HG02852 (cell line): ENCODE measurements around the gene TFAM.

Source experiments
- ATAC-seq: cut with Tn5 transposase; IDR thresholded peaks from one replicate; pipeline ENCODE4 v1.9.1; 2021; ENCODE audit warnings: mild to moderate bottlenecking, moderate library complexity; ENCODE audit not compliant: unreplicated experiment

Gene TFAM

DNA sequence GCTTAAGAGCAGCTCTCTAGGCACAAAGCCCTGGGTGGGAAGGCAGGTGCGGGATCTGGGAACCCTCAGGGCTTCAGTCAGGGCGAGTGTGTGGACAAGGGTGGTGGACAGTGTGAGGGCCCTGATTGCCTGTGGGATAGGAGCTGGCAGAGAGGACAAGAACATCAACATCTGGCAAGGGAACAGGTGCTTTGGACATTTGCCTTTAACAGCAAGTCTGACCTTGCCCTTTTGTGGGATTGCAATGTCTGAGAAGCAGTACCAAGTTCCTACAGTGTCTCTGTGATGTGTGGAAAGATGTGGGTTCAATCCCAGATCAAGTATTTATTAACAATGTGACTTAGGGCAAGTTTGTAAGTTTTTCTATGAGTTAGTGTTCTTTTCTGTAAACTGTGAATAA lies 46.7 kb downstream of the TFAM start:
- ATAC-seq: no peak

- no peak for ATAC-seq
These were observed 47.9 kb downstream of the TFAM start for GRCh38 chr10:58433066-58433465.

- ATAC-seq: no peak
These were observed 48.4 kb downstream of the TFAM start for GRCh38 chr10:58433571-58433970.

- no peak for ATAC-seq
These were observed 50.2 kb downstream of the TFAM start for GRCh38 chr10:58435297-58435985.

DNA sequence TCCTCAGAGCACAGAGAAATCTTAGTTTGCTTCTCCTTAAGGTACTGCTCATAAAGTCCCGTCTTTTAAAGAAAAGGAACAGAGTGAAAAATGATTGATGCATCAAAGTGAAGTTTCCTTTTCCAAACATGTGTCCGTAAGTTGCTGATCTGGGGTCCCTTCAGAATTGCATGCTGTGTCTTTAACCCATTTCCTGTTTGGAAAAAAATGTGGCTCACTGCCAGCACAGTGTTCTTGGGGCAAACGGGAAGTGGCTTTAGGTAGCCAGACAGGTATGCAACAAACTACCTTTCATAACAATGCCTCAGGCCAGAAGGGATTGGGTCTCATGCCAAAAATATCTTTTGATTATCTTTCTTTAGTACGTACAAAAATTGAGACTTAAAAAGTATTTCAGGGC lies 50.9 kb downstream of the TFAM start:
- no peak for ATAC-seq

GRCh38 chr10:58438340-58438871 lies 53.2 kb downstream of the TFAM start:
- ATAC-seq: no peak

DNA sequence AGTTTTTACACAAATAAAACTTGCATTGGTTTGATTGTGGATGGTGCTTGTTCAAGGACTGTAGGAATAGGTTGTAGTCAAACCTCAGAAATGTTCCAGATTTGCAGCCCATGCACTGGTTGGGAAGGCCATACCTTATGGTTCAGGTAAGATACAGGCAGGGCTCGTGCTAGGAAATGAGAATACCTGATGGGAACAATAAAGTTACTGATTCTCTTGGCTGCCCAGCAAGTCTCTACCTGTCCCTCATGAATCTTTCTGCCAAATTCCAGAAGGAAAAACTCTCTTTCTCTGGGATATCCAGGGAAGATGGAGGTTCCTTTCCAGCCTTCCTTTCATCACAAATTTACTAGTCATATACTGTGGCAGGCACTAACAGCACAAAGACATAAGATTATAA lies 53.8 kb downstream of the TFAM start:
- ATAC-seq: no peak

DNA sequence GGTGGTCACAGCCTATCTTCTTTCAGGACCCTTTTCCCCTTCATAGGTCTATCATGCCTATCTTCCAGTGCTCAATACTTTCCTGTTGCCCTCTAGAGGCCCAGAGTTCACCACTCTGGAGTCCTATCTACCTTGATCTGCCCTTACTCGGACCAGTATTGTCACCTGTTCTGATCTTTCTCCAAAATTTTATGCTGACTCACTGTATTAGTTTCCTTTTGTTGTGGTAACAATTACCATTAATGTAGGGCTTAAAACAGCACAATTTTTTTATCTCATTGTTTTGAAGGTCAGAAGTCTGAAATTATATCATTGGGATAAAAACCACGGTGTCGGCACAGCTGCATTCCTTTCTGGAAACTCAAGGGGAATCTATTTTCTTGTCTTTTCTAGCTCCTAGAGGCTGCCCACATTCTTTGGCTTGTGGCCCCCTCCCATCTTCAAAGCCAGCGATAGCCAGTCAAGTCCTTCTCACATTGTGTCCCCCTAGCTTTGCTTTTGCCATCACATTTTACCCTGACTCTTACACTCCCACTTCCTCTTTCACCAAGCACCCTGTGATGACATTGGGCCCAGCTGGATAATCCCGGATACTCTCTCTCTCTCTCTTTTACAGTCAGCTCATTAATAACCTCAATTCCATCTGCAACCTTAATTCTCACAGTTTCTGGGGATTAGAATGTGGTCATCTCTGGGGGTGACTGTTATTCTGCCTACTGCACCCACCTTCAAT lies 54.6 kb downstream of the TFAM start:
- no peak for ATAC-seq

GRCh38 chr10:58440484-58440883 lies 55.3 kb downstream of the TFAM start:
- no peak for ATAC-seq

GRCh38 chr10:58444321-58444720 lies 59.1 kb downstream of the TFAM start:
- ATAC-seq: no peak

- no peak for ATAC-seq
These were observed 59.7 kb downstream of the TFAM start for GRCh38 chr10:58444876-58445275.

DNA sequence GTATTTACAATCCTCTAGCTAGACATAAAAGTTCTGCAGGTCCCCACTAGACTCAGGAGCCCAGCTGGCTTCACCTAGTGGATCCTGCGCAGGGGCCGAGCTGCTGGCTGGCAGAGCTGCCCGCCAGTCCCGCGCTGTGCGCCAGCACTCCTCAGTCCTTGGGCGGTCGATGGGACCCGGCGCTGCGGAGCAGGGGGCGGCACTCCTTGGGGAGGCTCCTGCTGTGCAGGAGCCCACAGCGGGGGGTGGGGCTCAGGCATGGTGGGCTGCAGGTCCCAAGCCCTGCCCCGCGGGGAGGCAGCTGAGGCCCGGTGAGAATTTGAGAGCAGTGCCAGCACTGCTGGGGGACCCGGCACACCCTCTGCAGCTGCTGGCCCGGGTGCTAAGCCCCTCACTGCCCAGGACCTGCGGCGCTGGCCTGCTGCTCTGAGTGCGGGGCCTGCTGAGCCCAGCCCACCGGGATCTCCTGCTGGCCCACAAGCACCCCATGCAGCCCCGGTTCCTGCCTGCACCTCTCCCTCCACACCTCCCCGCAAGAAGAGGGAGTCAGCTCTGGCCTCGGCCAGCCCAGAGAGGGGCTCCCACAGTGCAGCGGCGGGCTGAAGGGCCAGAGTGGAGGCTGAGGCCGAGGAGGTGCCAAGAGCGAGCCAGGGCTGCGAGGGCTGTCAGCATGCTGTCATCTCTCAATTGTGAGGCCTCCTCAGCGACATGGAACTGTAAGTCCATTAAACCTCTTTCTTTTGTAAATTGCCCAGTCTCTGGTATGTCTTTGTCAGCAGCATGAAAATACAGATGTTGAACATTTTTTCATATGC lies 63.1 kb downstream of the TFAM start:
- no peak for ATAC-seq
